Measurements from ENCODE around the gene GPR4.
A peak's percentile ranks its signal among the peaks of the same experiment; 100 is the strongest.
"Not testable (repeated sequence)": the region's sequence is repeated elsewhere in the genome, so short reads cannot be mapped to it uniquely, and the experiment has no call there.

GPR4 gene

GRCh38 chr19:45621976-45622503, 20.0 kb upstream of the GPR4 start:
- DNase-seq = no peak

- no peak for DNase-seq
Measured at GRCh38 chr19:45621389-45621788, 19.4 kb upstream of the GPR4 start.

- no peak for DNase-seq
Measured at GRCh38 chr19:45616704-45617017, 14.6 kb upstream of the GPR4 start.

GRCh38 chr19:45615795-45616703, 14.0 kb upstream of the GPR4 start:
- DNase-seq = no peak

- DNase-seq = not testable (repeated sequence)
Measured at GRCh38 chr19:45615056-45615455, 13.0 kb upstream of the GPR4 start.

GRCh38 chr19:45613926-45614725, 12.1 kb upstream of the GPR4 start:
- peak; percentile 45 for DNase-seq

GRCh38 chr19:45608948-45609347, 6.9 kb upstream of the GPR4 start:
- no peak for DNase-seq

- peak; percentile 12 for DNase-seq
Measured at GRCh38 chr19:45607071-45608029, 5.3 kb upstream of the GPR4 start.

- no peak for DNase-seq
Measured at GRCh38 chr19:45601115-45601514, 897 bp downstream of the GPR4 start.

- no peak for DNase-seq
Measured at GRCh38 chr19:45600340-45600885, 1.6 kb downstream of the GPR4 start.

GRCh38 chr19:45599286-45599685, 2.7 kb downstream of the GPR4 start:
- DNase-seq = no peak

- no peak for DNase-seq
Measured at GRCh38 chr19:45598267-45599001, 3.6 kb downstream of the GPR4 start.

GRCh38 chr19:45597425-45598111, 4.4 kb downstream of the GPR4 start:
- no peak for DNase-seq

GRCh38 chr19:45595814-45596213, 6.2 kb downstream of the GPR4 start:
- DNase-seq = no peak

GRCh38 chr19:45593520-45593919, 8.5 kb downstream of the GPR4 start:
- no peak for DNase-seq

- no peak for DNase-seq
Measured at GRCh38 chr19:45592366-45592765, 9.6 kb downstream of the GPR4 start.

GRCh38 chr19:45591638-45592005, 10.4 kb downstream of the GPR4 start:
- DNase-seq = no peak

- DNase-seq = peak; percentile 3
Measured at GRCh38 chr19:45591004-45591637, 10.9 kb downstream of the GPR4 start.

- no peak for DNase-seq
Measured at GRCh38 chr19:45590300-45591003, 11.6 kb downstream of the GPR4 start.

GRCh38 chr19:45589768-45590167, 12.2 kb downstream of the GPR4 start:
- no peak for DNase-seq

All from GF-D8 (cell line).